HepG2 (cell line): ENCODE data around the gene GGCT. TPM values are rescaled to one million over a fixed set of nuclear protein-coding genes. Genes with fewer than 3 reads are reported as not detected.

Experiments used
- HDAC2 ChIP-seq: sonication (generic); formaldehyde crosslinking; IDR thresholded peaks from 2 replicates; pipeline ENCODE4 v1.4.0; 2020; ENCODE audit warnings: missing genetic modification reagents
- HNRNPLL ChIP-seq: fragments of 200-400 bp; formaldehyde crosslinking; IDR thresholded peaks from 2 replicates; pipeline ENCODE4 v1.6.1; 2017; ENCODE audit warnings: mild to moderate bottlenecking, low read depth, low read length; ENCODE audit not compliant: poor library complexity, severe bottlenecking
- JARID2 ChIP-seq: sonication (generic); formaldehyde crosslinking; IDR thresholded peaks from 2 replicates; pipeline ENCODE4 v1.8.1; 2023; ENCODE audit warnings: missing genetic modification reagents, inconsistent platforms; ENCODE audit not compliant: insufficient replicate concordance
- KAT7 ChIP-seq: IDR thresholded peaks from 2 replicates; pipeline ENCODE4 v1.6.1; 2018; ENCODE audit warnings: borderline replicate concordance, missing compliant biosample characterization
- MAFK ChIP-seq, 2 experiments: IDR thresholded peaks in 1 of 2; conservative IDR thresholded peaks in 1 of 2; 2 replicates each; pipeline ENCODE4 v1.6.1; 2011; ENCODE audit warnings: improper control_type of control experiment in 2 of 2, low read length in 2 of 2
- MED13 ChIP-seq: sonication (generic); formaldehyde crosslinking; IDR thresholded peaks from 2 replicates; pipeline ENCODE4 v1.5.0; 2020; ENCODE audit warnings: missing genetic modification reagents
- MXI1 ChIP-seq: IDR thresholded peaks from 3 replicates; pipeline ENCODE4 v1.6.1; 2012; ENCODE audit warnings: low read depth, low read length, inconsistent platforms, borderline replicate concordance
- RBFOX2 ChIP-seq: fragments of 200-400 bp; formaldehyde crosslinking; IDR thresholded peaks from 2 replicates; pipeline ENCODE4 v1.6.1; 2017; ENCODE audit warnings: low read depth, mild to moderate bottlenecking, low read length
- SAP130 ChIP-seq: IDR thresholded peaks from 2 replicates; pipeline ENCODE4 v1.6.1; 2016; ENCODE audit warnings: low read depth
- YEATS4 ChIP-seq: sonication (generic); formaldehyde crosslinking; IDR thresholded peaks from 2 replicates; pipeline ENCODE4 v1.4.0; 2020; ENCODE audit warnings: missing genetic modification reagents, borderline replicate concordance
- ZNF558 ChIP-seq: sonication (generic); formaldehyde crosslinking; IDR thresholded peaks from 2 replicates; pipeline ENCODE4 v1.9.0; 2022; ENCODE audit warnings: mild to moderate bottlenecking, missing genetic modification reagents, borderline replicate concordance
- ZNF574 ChIP-seq: sonication (generic); formaldehyde crosslinking; IDR thresholded peaks from 2 replicates; pipeline ENCODE4 v1.4.0; 2020; ENCODE audit warnings: missing genetic modification reagents
- ZNF605 ChIP-seq: sonication (generic); formaldehyde crosslinking; IDR thresholded peaks from 2 replicates; pipeline ENCODE4 v1.8.0; 2022; ENCODE audit warnings: mild to moderate bottlenecking, missing genetic modification reagents
- ZNF615 ChIP-seq: sonication (generic); formaldehyde crosslinking; IDR thresholded peaks from 2 replicates; pipeline ENCODE4 v1.5.0; 2020; ENCODE audit warnings: mild to moderate bottlenecking, missing genetic modification reagents, borderline replicate concordance
- ZNF747 ChIP-seq: sonication (generic); formaldehyde crosslinking; IDR thresholded peaks from 2 replicates; pipeline ENCODE4 v1.8.1; 2023; ENCODE audit warnings: missing genetic modification reagents, mild to moderate bottlenecking, borderline replicate concordance
- polyA plus RNA-seq, 8 experiments: library from polyadenylated mRNA; depleted of rRNA in 3 of 8; stranded (reverse) in 7 of 8; unstranded in 1 of 8; fragments of >200 nt; fragmentation: Illumina TruSeq in 4 of 8; extraction: Trizol in 4 of 8; gene quantifications; 2 replicates each; pipeline versions ENCODE4 v1.2.1 to v1.2.3, GENCODE V29; 2011 to 2016; ENCODE audit warnings: low read depth in 4 of 8, missing spikeins in 1 of 8, mixed read lengths in 1 of 8; ENCODE audit not compliant: insufficient read depth in 1 of 8
- total RNA-seq, 5 experiments: library from RNA; depleted of rRNA; stranded (reverse); fragments of >200 nt; fragmentation: Illumina TruSeq; extraction: Trizol; gene quantifications; 2 replicates each; pipeline ENCODE4 v1.2.3, GENCODE V29; 2016; ENCODE audit warnings: low read depth in 1 of 5
- TF ChIP-seq, protein P1 (sequence below): sonication (generic); formaldehyde crosslinking; IDR thresholded peaks from 2 replicates; pipeline ENCODE4 v1.4.0; 2020; ENCODE audit warnings: missing genetic modification reagents, borderline replicate concordance
- TF ChIP-seq, protein P2 (sequence below): sonication (generic); formaldehyde crosslinking; IDR thresholded peaks from 2 replicates; pipeline ENCODE4 v1.9.0; 2022; ENCODE audit warnings: missing genetic modification reagents, mild to moderate bottlenecking, borderline replicate concordance
- TF ChIP-seq, protein P3 (sequence below): sonication (generic); formaldehyde crosslinking; conservative IDR thresholded peaks from 2 replicates; pipeline ENCODE4 v1.4.0; 2020; ENCODE audit warnings: missing genetic modification reagents

The GGCT gene
- total and polyA plus RNA-seq, 2 of the 13 experiments (the other 11 are each of a cell fraction or from before 2014, with no cell fraction given) = 19.5 to 78.3 TPM

DNA sequence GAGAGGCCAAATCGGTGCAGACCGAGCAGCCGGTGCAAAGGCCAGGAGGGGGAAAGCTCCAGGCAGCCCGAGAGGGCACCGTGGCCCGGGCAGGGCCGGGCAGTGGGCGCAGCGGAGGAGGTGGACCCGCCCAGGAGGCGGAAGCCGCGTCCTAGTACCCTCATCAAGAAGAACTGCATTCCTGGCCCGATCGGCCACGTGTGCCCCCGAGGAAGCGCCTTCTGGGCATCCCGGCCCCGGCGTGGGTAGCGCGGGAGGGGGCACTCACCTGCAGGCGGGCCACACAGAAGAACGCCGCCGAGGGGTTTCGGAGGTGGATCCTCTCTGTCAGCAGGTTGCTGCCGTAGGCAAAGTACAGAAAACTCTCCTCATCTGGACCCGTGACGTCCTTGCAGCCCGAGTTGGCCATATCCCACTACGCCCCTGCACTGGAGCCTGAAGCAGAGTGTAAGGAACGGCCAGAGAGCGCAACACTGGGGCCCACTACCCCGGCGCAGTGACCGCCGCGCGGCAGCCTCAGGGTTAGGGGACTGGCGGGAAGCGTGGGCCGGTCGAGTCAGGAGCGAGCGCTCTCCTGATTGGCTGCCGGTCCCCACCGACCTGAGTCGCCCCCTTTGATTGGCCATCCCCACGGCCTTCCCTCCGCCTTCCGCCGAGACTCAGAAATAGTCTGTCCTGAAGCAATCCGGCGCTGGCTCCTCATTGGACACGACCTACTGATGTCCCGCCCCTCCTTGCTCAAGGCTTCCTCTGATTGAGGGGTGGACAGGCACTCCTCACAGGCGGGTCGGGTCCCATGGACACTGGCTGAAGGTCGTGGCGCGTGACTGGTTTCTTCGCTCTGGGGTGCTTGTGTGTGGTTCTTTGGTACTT lies at the start of gene GGCT (continued):
- TF ChIP-seq, protein P1, sequence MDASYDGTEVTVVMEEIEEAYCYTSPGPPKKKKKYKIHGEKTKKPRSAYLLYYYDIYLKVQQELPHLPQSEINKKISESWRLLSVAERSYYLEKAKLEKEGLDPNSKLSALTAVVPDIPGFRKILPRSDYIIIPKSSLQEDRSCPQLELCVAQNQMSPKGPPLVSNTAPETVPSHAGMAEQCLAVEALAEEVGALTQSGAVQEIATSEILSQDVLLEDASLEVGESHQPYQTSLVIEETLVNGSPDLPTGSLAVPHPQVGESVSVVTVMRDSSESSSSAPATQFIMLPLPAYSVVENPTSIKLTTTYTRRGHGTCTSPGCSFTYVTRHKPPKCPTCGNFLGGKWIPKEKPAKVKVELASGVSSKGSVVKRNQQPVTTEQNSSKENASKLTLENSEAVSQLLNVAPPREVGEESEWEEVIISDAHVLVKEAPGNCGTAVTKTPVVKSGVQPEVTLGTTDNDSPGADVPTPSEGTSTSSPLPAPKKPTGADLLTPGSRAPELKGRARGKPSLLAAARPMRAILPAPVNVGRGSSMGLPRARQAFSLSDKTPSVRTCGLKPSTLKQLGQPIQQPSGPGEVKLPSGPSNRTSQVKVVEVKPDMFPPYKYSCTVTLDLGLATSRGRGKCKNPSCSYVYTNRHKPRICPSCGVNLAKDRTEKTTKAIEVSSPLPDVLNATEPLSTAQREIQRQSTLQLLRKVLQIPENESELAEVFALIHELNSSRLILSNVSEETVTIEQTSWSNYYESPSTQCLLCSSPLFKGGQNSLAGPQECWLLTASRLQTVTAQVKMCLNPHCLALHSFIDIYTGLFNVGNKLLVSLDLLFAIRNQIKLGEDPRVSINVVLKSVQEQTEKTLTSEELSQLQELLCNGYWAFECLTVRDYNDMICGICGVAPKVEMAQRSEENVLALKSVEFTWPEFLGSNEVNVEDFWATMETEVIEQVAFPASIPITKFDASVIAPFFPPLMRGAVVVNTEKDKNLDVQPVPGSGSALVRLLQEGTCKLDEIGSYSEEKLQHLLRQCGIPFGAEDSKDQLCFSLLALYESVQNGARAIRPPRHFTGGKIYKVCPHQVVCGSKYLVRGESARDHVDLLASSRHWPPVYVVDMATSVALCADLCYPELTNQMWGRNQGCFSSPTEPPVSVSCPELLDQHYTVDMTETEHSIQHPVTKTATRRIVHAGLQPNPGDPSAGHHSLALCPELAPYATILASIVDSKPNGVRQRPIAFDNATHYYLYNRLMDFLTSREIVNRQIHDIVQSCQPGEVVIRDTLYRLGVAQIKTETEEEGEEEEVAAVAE (CRISPR knock-in tag) = peak; percentile 98
- TF ChIP-seq, protein P2, sequence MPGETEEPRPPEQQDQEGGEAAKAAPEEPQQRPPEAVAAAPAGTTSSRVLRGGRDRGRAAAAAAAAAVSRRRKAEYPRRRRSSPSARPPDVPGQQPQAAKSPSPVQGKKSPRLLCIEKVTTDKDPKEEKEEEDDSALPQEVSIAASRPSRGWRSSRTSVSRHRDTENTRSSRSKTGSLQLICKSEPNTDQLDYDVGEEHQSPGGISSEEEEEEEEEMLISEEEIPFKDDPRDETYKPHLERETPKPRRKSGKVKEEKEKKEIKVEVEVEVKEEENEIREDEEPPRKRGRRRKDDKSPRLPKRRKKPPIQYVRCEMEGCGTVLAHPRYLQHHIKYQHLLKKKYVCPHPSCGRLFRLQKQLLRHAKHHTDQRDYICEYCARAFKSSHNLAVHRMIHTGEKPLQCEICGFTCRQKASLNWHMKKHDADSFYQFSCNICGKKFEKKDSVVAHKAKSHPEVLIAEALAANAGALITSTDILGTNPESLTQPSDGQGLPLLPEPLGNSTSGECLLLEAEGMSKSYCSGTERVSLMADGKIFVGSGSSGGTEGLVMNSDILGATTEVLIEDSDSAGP (CRISPR knock-in tag) = peak; percentile 76
- TF ChIP-seq YEATS4 (CRISPR knock-in tag) (peak; percentile 91), HNRNPLL (peak; percentile 91), KAT7 (CRISPR knock-in tag) (peak; percentile 70; the same call in 1 of the 2 replicates), ZNF574 (peak; percentile 59), HDAC2 (CRISPR knock-in tag) (peak; percentile 24), MED13 (CRISPR knock-in tag) (peak; percentile 66; the same call in 1 of the 2 replicates), SAP130 (CRISPR knock-in tag) (peak; percentile 87), ZNF558 (peak; percentile 44; the same call in 1 of the 2 replicates), ZNF605 (CRISPR knock-in tag) (peak; percentile 95), RBFOX2 (peak; percentile 82), MXI1 (peak; percentile 46; the same call in 1 of the 3 replicates), ZNF747 (CRISPR knock-in tag) (0 out of 2 replicates have a peak, but pooled peaks have one; percentile 58), JARID2 (no peak), ZNF615 (no peak), MAFK (conservative IDR thresholded peaks at IDR 0.05 in 1 of 2, IDR thresholded peaks at IDR 0.05 in 1 of 2; ENCODE audit: low read length in 2 of 2) (no peak)
- TF ChIP-seq, protein P3, sequence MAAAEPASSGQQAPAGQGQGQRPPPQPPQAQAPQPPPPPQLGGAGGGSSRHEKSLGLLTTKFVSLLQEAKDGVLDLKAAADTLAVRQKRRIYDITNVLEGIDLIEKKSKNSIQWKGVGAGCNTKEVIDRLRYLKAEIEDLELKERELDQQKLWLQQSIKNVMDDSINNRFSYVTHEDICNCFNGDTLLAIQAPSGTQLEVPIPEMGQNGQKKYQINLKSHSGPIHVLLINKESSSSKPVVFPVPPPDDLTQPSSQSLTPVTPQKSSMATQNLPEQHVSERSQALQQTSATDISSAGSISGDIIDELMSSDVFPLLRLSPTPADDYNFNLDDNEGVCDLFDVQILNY (CRISPR knock-in tag) = peak; percentile 91
